ENCODE data around the gene C4orf50. TPM values are rescaled to one million over a fixed set of nuclear protein-coding genes. Genes with fewer than 3 reads are reported as not detected.

The C4orf50 gene
- total and polyA plus RNA-seq, 2 of the 13 experiments (the other 11 are each of a cell fraction or from before 2014, with no cell fraction given) = not detected

- Histone ChIP-seq H3K4me1 (ENCODE audit: insufficient read depth, low read length) (no peaks in the 10 kb centered on the region), H3K79me2 (ENCODE audit: insufficient read depth, low read length) (no peaks in the 10 kb centered on the region), H3K4me2 (ENCODE audit: low read depth, low read length) (no peak overlapping the region), H3K27me3 (ENCODE audit: control insufficient read depth in 1 of 2, insufficient read depth in 2 of 2, low read length in 2 of 2) (peaks cover 0 to 30% of the 10 kb centered on the region in 2 experiments; a peak in 3 of 5 replicates), H3K27ac (ENCODE audit: extremely low read length, insufficient read depth, low read length) (no peak overlapping the region), H3K9me3 (ENCODE audit: low read length) (peaks cover 7% of the 10 kb centered on the region), H3K4me3 (replicated peaks in 1 of 3; ENCODE audit: insufficient read depth in 1 of 3, low read depth in 2 of 3, low read length in 3 of 3) (no peak overlapping the region), H4K20me1 (ENCODE audit: insufficient read depth, low read length) (no peaks in the 10 kb centered on the region), H3K36me3 (replicated peaks in 1 of 2; ENCODE audit: control insufficient read depth in 1 of 2, insufficient read depth in 2 of 2, low read length in 2 of 2) (no peaks in the 10 kb centered on the region), H3K9ac (ENCODE audit: insufficient read depth, low read depth, low read length) (no peak overlapping the region), H2AFZ (ENCODE audit: low read length) (no peak overlapping the region)
- POLR2A ChIA-PET = no interaction called here
- TF ChIP-seq, protein P1, sequence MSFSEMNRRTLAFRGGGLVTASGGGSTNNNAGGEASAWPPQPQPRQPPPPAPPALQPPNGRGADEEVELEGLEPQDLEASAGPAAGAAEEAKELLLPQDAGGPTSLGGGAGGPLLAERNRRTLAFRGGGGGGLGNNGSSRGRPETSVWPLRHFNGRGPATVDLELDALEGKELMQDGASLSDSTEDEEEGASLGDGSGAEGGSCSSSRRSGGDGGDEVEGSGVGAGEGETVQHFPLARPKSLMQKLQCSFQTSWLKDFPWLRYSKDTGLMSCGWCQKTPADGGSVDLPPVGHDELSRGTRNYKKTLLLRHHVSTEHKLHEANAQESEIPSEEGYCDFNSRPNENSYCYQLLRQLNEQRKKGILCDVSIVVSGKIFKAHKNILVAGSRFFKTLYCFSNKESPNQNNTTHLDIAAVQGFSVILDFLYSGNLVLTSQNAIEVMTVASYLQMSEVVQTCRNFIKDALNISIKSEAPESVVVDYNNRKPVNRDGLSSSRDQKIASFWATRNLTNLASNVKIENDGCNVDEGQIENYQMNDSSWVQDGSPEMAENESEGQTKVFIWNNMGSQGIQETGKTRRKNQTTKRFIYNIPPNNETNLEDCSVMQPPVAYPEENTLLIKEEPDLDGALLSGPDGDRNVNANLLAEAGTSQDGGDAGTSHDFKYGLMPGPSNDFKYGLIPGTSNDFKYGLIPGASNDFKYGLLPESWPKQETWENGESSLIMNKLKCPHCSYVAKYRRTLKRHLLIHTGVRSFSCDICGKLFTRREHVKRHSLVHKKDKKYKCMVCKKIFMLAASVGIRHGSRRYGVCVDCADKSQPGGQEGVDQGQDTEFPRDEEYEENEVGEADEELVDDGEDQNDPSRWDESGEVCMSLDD (CRISPR knock-in tag; IDR thresholded peaks at IDR 0.05; ENCODE audit: borderline replicate concordance) = no peak
- TF ChIP-seq GATAD1 (CRISPR knock-in tag; IDR thresholded peaks at IDR 0.05) (no peak), ZNF12 (CRISPR knock-in tag; IDR thresholded peaks at IDR 0.05) (no peak), ZNF614 (CRISPR knock-in tag; IDR thresholded peaks at IDR 0.05; ENCODE audit: borderline replicate concordance) (no peak), ZNF605 (CRISPR knock-in tag; IDR thresholded peaks at IDR 0.05) (no peak), ZNF619 (CRISPR knock-in tag; IDR thresholded peaks at IDR 0.05) (no peak), NFKBIZ (CRISPR knock-in tag; IDR thresholded peaks at IDR 0.05) (no peak), ZNF225 (CRISPR knock-in tag; IDR thresholded peaks at IDR 0.05) (no peak), MAZ (IDR thresholded peaks at IDR 0.05; ENCODE audit: borderline replicate concordance, low read depth, low read length) (no peak), MAZ (CRISPR knock-in tag; IDR thresholded peaks at IDR 0.05; ENCODE audit: low read depth) (no peak), KLF9 (CRISPR knock-in tag; IDR thresholded peaks at IDR 0.05; ENCODE audit: low read depth) (no peak), ZNF746 (CRISPR knock-in tag; IDR thresholded peaks at IDR 0.05) (no peak), MZF1 (CRISPR knock-in tag; IDR thresholded peaks at IDR 0.05; ENCODE audit: borderline replicate concordance) (no peak), REL (CRISPR knock-in tag; conservative IDR thresholded peaks at IDR 0.05) (no peak), ZNF607 (CRISPR knock-in tag; IDR thresholded peaks at IDR 0.05; ENCODE audit: borderline replicate concordance) (no peak), ZNF362 (CRISPR knock-in tag; IDR thresholded peaks at IDR 0.05; ENCODE audit: borderline replicate concordance) (no peak), ZNF546 (CRISPR knock-in tag; conservative IDR thresholded peaks at IDR 0.05) (no peak)
- TF ChIP-seq, protein P2, sequence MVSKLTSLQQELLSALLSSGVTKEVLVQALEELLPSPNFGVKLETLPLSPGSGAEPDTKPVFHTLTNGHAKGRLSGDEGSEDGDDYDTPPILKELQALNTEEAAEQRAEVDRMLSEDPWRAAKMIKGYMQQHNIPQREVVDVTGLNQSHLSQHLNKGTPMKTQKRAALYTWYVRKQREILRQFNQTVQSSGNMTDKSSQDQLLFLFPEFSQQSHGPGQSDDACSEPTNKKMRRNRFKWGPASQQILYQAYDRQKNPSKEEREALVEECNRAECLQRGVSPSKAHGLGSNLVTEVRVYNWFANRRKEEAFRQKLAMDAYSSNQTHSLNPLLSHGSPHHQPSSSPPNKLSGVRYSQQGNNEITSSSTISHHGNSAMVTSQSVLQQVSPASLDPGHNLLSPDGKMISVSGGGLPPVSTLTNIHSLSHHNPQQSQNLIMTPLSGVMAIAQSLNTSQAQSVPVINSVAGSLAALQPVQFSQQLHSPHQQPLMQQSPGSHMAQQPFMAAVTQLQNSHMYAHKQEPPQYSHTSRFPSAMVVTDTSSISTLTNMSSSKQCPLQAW (CRISPR knock-in tag; IDR thresholded peaks at IDR 0.05) = no peak
- no peak for ATAC-seq
- no peak for DNase-seq (ENCODE audit: low spot score)
- CTCF ChIA-PET (ENCODE audit: low intra/inter-chr PET ratio, low total read pairs) = no interaction called here
- BruUV-seq (replicated peaks) = no TSS peak
- FAIRE-seq = no peak
- 6% methylated on average over 14 of the region's 14 CpGs for WGBS (ENCODE audit: low lambda C conversion rate)
- in situ Hi-C loops (cut with HindIII; ENCODE audit: extremely low pct_ligation_motif_present, low pct_unique_long_range_greater_than_20kb) (no loop called here), intact Hi-C loops (cut with micrococcal nuclease; ENCODE audit: unreplicated experiment) (no loop called here)
Measured at GRCh38 chr4:5988086-5988845, 30.0 kb downstream of the C4orf50 start.

All from HepG2 (cell line).